Measurements from ENCODE around the gene TBC1D10A.

TBC1D10A gene

GRCh38 chr22:30307041-30307574, 19.6 kb downstream of the TBC1D10A start:
- DNase-seq = no peak
- no peak for TF ChIP-seq POLR2A (IDR thresholded peaks at IDR 0.05; ENCODE audit: low read length)
- TF ChIP-seq GATA1 (IDR thresholded peaks at IDR 0.05; ENCODE audit: low read depth, low read length) = no peak

- no peak for TF ChIP-seq POLR2A (IDR thresholded peaks at IDR 0.05; ENCODE audit: low read length)
- no peak for TF ChIP-seq GATA1 (IDR thresholded peaks at IDR 0.05; ENCODE audit: low read depth, low read length)
- DNase-seq = no peak
Observed at GRCh38 chr22:30306627-30307011, 20.1 kb downstream of the TBC1D10A start.

GRCh38 chr22:30305906-30306626, 20.7 kb downstream of the TBC1D10A start:
- TF ChIP-seq GATA1 (IDR thresholded peaks at IDR 0.05; ENCODE audit: low read depth, low read length) = no peak
- no peak for TF ChIP-seq POLR2A (IDR thresholded peaks at IDR 0.05; ENCODE audit: low read length)
- DNase-seq = peak; percentile 37 to 46

GRCh38 chr22:30305519-30305905, 21.2 kb downstream of the TBC1D10A start:
- TF ChIP-seq POLR2A (IDR thresholded peaks at IDR 0.05; ENCODE audit: low read length) (no peak), GATA1 (IDR thresholded peaks at IDR 0.05; ENCODE audit: low read depth, low read length) (no peak)
- peak; percentile 37 to 47 for DNase-seq

- TF ChIP-seq GATA1 (IDR thresholded peaks at IDR 0.05; ENCODE audit: low read depth, low read length) (no peak), POLR2A (IDR thresholded peaks at IDR 0.05; ENCODE audit: low read length) (no peak)
- no peak for DNase-seq
Observed at GRCh38 chr22:30304495-30305244, 22.1 kb downstream of the TBC1D10A start.

- no peak for DNase-seq
- TF ChIP-seq POLR2A (IDR thresholded peaks at IDR 0.05; ENCODE audit: low read length) (no peak), GATA1 (IDR thresholded peaks at IDR 0.05; ENCODE audit: low read depth, low read length) (no peak)
Observed at GRCh38 chr22:30302810-30303138, 24.0 kb downstream of the TBC1D10A start.

GRCh38 chr22:30301995-30302809, 24.5 kb downstream of the TBC1D10A start:
- TF ChIP-seq POLR2A (IDR thresholded peaks at IDR 0.05; ENCODE audit: low read length) = no peak
- no peak for TF ChIP-seq GATA1 (IDR thresholded peaks at IDR 0.05; ENCODE audit: low read depth, low read length)

GRCh38 chr22:30299322-30299721, 27.4 kb downstream of the TBC1D10A start:
- DNase-seq = no peak
- TF ChIP-seq GATA1 (IDR thresholded peaks at IDR 0.05; ENCODE audit: low read depth, low read length) = no peak
- TF ChIP-seq POLR2A (IDR thresholded peaks at IDR 0.05; ENCODE audit: low read length) = no peak

More at GRCh38 chr22:30301995-30302809, 24.5 kb downstream of the TBC1D10A start:
- DNase-seq = no peak

GRCh38 chr22:30297991-30298701, 28.6 kb downstream of the TBC1D10A start:
- DNase-seq = no peak
- TF ChIP-seq GATA1 (IDR thresholded peaks at IDR 0.05; ENCODE audit: low read depth, low read length) = no peak
- TF ChIP-seq POLR2A (IDR thresholded peaks at IDR 0.05; ENCODE audit: low read length) = no peak

- TF ChIP-seq GATA1 (IDR thresholded peaks at IDR 0.05; ENCODE audit: low read depth, low read length) (no peak), POLR2A (IDR thresholded peaks at IDR 0.05; ENCODE audit: low read length) (no peak)
- DNase-seq = no peak
Observed at GRCh38 chr22:30297276-30297990, 29.3 kb downstream of the TBC1D10A start.

- TF ChIP-seq POLR2A (IDR thresholded peaks at IDR 0.05; ENCODE audit: low read length) = no peak
- TF ChIP-seq GATA1 (IDR thresholded peaks at IDR 0.05; ENCODE audit: low read depth, low read length) = no peak
Observed at GRCh38 chr22:30296833-30297232, 29.9 kb downstream of the TBC1D10A start.

GRCh38 chr22:30296324-30296723, 30.4 kb downstream of the TBC1D10A start:
- no peak for DNase-seq
- TF ChIP-seq POLR2A (IDR thresholded peaks at IDR 0.05; ENCODE audit: low read length) = no peak
- no peak for TF ChIP-seq GATA1 (IDR thresholded peaks at IDR 0.05; ENCODE audit: low read depth, low read length)

More at GRCh38 chr22:30296833-30297232, 29.9 kb downstream of the TBC1D10A start:
- DNase-seq = no peak

- no peak for TF ChIP-seq POLR2A (IDR thresholded peaks at IDR 0.05; ENCODE audit: low read length)
- TF ChIP-seq GATA1 (IDR thresholded peaks at IDR 0.05; ENCODE audit: low read depth, low read length) = no peak
- no peak for DNase-seq
Observed at GRCh38 chr22:30295576-30295975, 31.2 kb downstream of the TBC1D10A start.
